Gastrocnemius medialis (tissue), 4 donors: ENCODE data around the gene SIDT1. TPM values are rescaled to one million over a fixed set of nuclear protein-coding genes. Genes with fewer than 3 reads are reported as not detected.

ENCODE experiments used
- ATAC-seq, 2 donors: fragments of 150-250 bp; one replicate each; pipeline ENCODE4 v1.9.1; 2016
- DNase-seq, 2 donors: peaks; one replicate each; pipeline ENCODE4 v3.0.0-alpha.2; 2019
- H3K27ac ChIP-seq, 4 donors: fragments of 200-600 bp; sonication (generic); 1 replicate in 1 of 4; 2 replicates in 3 of 4; pipeline ENCODE4 v1.5.1; 2016 to 2018; ENCODE audit warnings: mild to moderate bottlenecking in 2 of 4, moderate library complexity in 1 of 4
- H3K27me3 ChIP-seq, 3 donors: fragments of 200-600 bp; sonication (generic) in 2 of 3; 1 replicate in 1 of 3; 2 replicates in 2 of 3; pipeline versions ENCODE4 v1.5.1 to v1.6.0; 2016 to 2019; ENCODE audit warnings: mild to moderate bottlenecking in 1 of 3, moderate library complexity in 1 of 3
- H3K36me3 ChIP-seq, 2 donors: fragments of 200-600 bp; sonication (generic) in 1 of 2; one replicate each; pipeline ENCODE4 v1.5.1; 2017 to 2018
- H3K4me1 ChIP-seq, 2 donors: fragments of 200-600 bp; sonication (generic) in 1 of 2; one replicate each; pipeline ENCODE4 v1.5.1; 2016 to 2017; ENCODE audit warnings: mild to moderate bottlenecking in 2 of 2
- H3K4me3 ChIP-seq, 4 donors: fragments of 200-600 bp; sonication (generic) in 3 of 4; 1 replicate in 1 of 4; 2 replicates in 3 of 4; pipeline ENCODE4 v1.5.1; 2016 to 2019; ENCODE audit warnings: mild to moderate bottlenecking in 2 of 4
- H3K9me3 ChIP-seq, 3 donors: fragments of 200-600 bp; sonication (generic) in 2 of 3; 1 replicate in 1 of 3; 2 replicates in 2 of 3; pipeline ENCODE4 v1.5.1; 2016 to 2019
- CTCF ChIP-seq, 5 experiments: fragments of 450-650 bp in 3 of 5; fragments of 200-600 bp in 2 of 5; sonication (generic) in 2 of 5; IDR thresholded peaks in 4 of 5; conservative IDR thresholded peaks in 1 of 5; 1 replicate in 4 of 5; 2 replicates in 1 of 5; pipeline ENCODE4 v1.5.1; 2016 to 2019; ENCODE audit warnings: antibody characterized with exemption in 5 of 5, mild to moderate bottlenecking in 3 of 5, moderate library complexity in 3 of 5
- POLR2A ChIP-seq, 2 donors: fragments of 450-650 bp; IDR thresholded peaks; one replicate each; pipeline ENCODE4 v1.6.1; 2017; ENCODE audit warnings: antibody characterized with exemption in 2 of 2, mild to moderate bottlenecking in 2 of 2, moderate library complexity in 2 of 2
- in situ Hi-C, 4 donors: fragments of 200-750 bp; cut with MboI; loops; one replicate each; pipeline versions ENCODE4 v1.15.0 to v1.8.0; 2017; ENCODE audit warnings: low sequenced_read_pairs in 4 of 4
- intact Hi-C: fragments of 100-400 bp; cut with DNase I; formaldehyde crosslinking; loops from one replicate; pipeline ENCODE4 v1.15.1; 2023; ENCODE audit warnings: low total_unique reads
- total RNA-seq, 4 donors: library from RNA; depleted of rRNA; stranded (reverse); fragments of >200 nt; gene quantifications; one replicate each; pipeline versions ENCODE4 v1.1.0 to v1.2.3, GENCODE V29; 2016

The SIDT1 gene
- total RNA-seq, 4 donors from 2014 or later, result 0.13 to 0.87 (median 0.19) TPM; not detected in 1

GRCh38 chr3:113660458-113660857 is 128.1 kb downstream of the SIDT1 start:
- H3K4me3 ChIP-seq, result peak overlapping the region in 1 of 4 donors; percentile 18
- H3K9me3 ChIP-seq, result no peaks in the 10 kb centered on the region
- TF ChIP-seq CTCF (IDR thresholded peaks at IDR 0.05 in 4 of 5, conservative IDR thresholded peaks at IDR 0.05 in 1 of 5), result no peak
- no peak for TF ChIP-seq POLR2A (IDR thresholded peaks at IDR 0.05)
- peaks cover 0 to 36% of the 10 kb centered on the region in 2 donors for H3K36me3 ChIP-seq
- in situ Hi-C loops (no loop called here), intact Hi-C loops (loop anchor here (2.0 kb wide), 2 partner anchors 36 to 86 kb away; partner anchors contain the start of genes ATP6V1A, NAA50 and USF3)
- peak overlapping the region; percentile 86 to 89 (median 88) for H3K27ac ChIP-seq
- H3K4me1 ChIP-seq, result peaks cover 48 to 76% of the 10 kb centered on the region in 2 donors
- no peaks in the 10 kb centered on the region for H3K27me3 ChIP-seq
- no peak for DNase-seq
- ATAC-seq, result peak in 1 of 2 donors; percentile 7

- TF ChIP-seq CTCF (IDR thresholded peaks at IDR 0.05 in 4 of 5, conservative IDR thresholded peaks at IDR 0.05 in 1 of 5) (no peak), POLR2A (IDR thresholded peaks at IDR 0.05) (peak in 1 of 2 donors; percentile 15)
- intact Hi-C loops (loop anchor here (2.0 kb wide), 2 partner anchors 36 to 86 kb away; partner anchors contain the start of genes ATP6V1A, NAA50 and USF3), in situ Hi-C loops (no loop called here)
- H3K36me3 ChIP-seq, result peaks cover 0 to 40% of the 10 kb centered on the region in 2 donors
- H3K4me1 ChIP-seq, result peaks cover 44 to 71% of the 10 kb centered on the region in 2 donors
- H3K9me3 ChIP-seq, result no peaks in the 10 kb centered on the region
- DNase-seq, result peak; percentile 76 to 88
- no peaks in the 10 kb centered on the region for H3K27me3 ChIP-seq
- peak overlapping the region in 3 of 4 donors; percentile 18 to 29 (median 19) for H3K4me3 ChIP-seq
- H3K27ac ChIP-seq, result peak overlapping the region; percentile 86 to 89 (median 88)
- peak; percentile 97 to 98 for ATAC-seq
These were observed 128.5 kb downstream of the SIDT1 start for GRCh38 chr3:113660896-113661295.

GRCh38 chr3:113662824-113663223 is 130.5 kb downstream of the SIDT1 start:
- no peaks in the 10 kb centered on the region for H3K27me3 ChIP-seq
- peak overlapping the region; percentile 86 to 89 (median 88) for H3K27ac ChIP-seq
- no peak overlapping the region for H3K4me3 ChIP-seq
- intact Hi-C loops (no loop called here), in situ Hi-C loops (no loop called here)
- no peak for TF ChIP-seq CTCF (IDR thresholded peaks at IDR 0.05 in 4 of 5, conservative IDR thresholded peaks at IDR 0.05 in 1 of 5)
- no peak for TF ChIP-seq POLR2A (IDR thresholded peaks at IDR 0.05)
- no peak for ATAC-seq
- peaks cover 34 to 59% of the 10 kb centered on the region in 2 donors for H3K4me1 ChIP-seq
- no peak for DNase-seq
- H3K36me3 ChIP-seq, result peaks cover 0 to 41% of the 10 kb centered on the region in 2 donors
- H3K9me3 ChIP-seq, result no peaks in the 10 kb centered on the region

- H3K27me3 ChIP-seq, result no peaks in the 10 kb centered on the region
- peaks cover 34 to 59% of the 10 kb centered on the region in 2 donors for H3K4me1 ChIP-seq
- in situ Hi-C loops, result no loop called here
These were observed 131.0 kb downstream of the SIDT1 start for GRCh38 chr3:113663324-113663750.

More at GRCh38 chr3:113663324-113663750, 131.0 kb downstream of the SIDT1 start:
- DNase-seq (no peak), ATAC-seq (no peak)
- TF ChIP-seq CTCF (IDR thresholded peaks at IDR 0.05 in 4 of 5, conservative IDR thresholded peaks at IDR 0.05 in 1 of 5), result no peak
- TF ChIP-seq POLR2A (IDR thresholded peaks at IDR 0.05), result no peak
- intact Hi-C loops, result no loop called here
- peaks cover 0 to 41% of the 10 kb centered on the region in 2 donors for H3K36me3 ChIP-seq
- peak overlapping the region; percentile 86 to 89 (median 88) for H3K27ac ChIP-seq
- H3K4me3 ChIP-seq, result no peak overlapping the region
- H3K9me3 ChIP-seq, result no peaks in the 10 kb centered on the region
